Measurements from ENCODE around the gene CD68. TPM values are rescaled to one million over a fixed set of nuclear protein-coding genes. Genes with fewer than 3 reads are reported as not detected.

Gene CD68
- polyA plus RNA-seq, 3 donors = 642 to 884 (median 744) TPM

GRCh38 chr17:7557147-7557764 lies 22.2 kb upstream of the CD68 start:
- WGBS (ENCODE audit: insufficient coverage) = 82% methylated on average over 17 of the region's 19 CpGs
- peak overlapping the region; percentile 85 to 98 (median 95) for H3K27ac Mint-ChIP-seq

More at GRCh38 chr17:7557147-7557764, 22.2 kb upstream of the CD68 start:
- H4K20me1 ChIP-seq (ENCODE audit: insufficient read depth, low read length) = peaks cover 18% of the 10 kb centered on the region
- intact Hi-C loops (cut with micrococcal nuclease) = no loop called here
- peaks cover 51% of the 10 kb centered on the region for H3K79me2 ChIP-seq (ENCODE audit: insufficient read depth, low read length)
- no peak overlapping the region for H2AFZ ChIP-seq (ENCODE audit: insufficient read depth, low read depth, low read length, poor library complexity, severe bottlenecking)
- peak overlapping the region; percentile 72 for H3K9ac ChIP-seq (ENCODE audit: insufficient read depth, low read length, poor library complexity, severe bottlenecking)
- no peaks in the 10 kb centered on the region for H3K27me3 ChIP-seq (ENCODE audit: control insufficient read depth in 2 of 2, insufficient read depth in 2 of 2, low read length in 2 of 2)
- H3K27ac ChIP-seq (ENCODE audit: low read depth in 1 of 2, low read length in 2 of 2) = peak overlapping the region; percentile 90 to 92
- H3K9me3 Mint-ChIP-seq = peaks cover 0 to 3% (median 0%) of the 10 kb centered on the region in 7 donors
- no peak for TF ChIP-seq CTCF (IDR thresholded peaks at IDR 0.05)
- peaks cover 74% of the 10 kb centered on the region for H3K4me1 Mint-ChIP-seq
- peak overlapping the region; percentile 90 for H3K4me2 ChIP-seq (replicated peaks; ENCODE audit: extremely low read depth, low read length, poor library complexity, severe bottlenecking)
- no peak overlapping the region for H3K4me3 Mint-ChIP-seq
- peaks cover 4 to 11% of the 10 kb centered on the region in 2 donors for H3K36me3 ChIP-seq (replicated peaks in 1 of 2; ENCODE audit: control insufficient read depth in 1 of 2, insufficient read depth in 2 of 2, low read length in 2 of 2)
- peaks cover 0 to 8% (median 7%) of the 10 kb centered on the region in 3 donors for H3K27me3 Mint-ChIP-seq (ENCODE audit: low read depth in 3 of 3)
- no peak for DNase-seq
- peaks cover 78 to 85% of the 10 kb centered on the region in 2 donors for H3K4me1 ChIP-seq (ENCODE audit: control insufficient read depth in 1 of 2, insufficient read depth in 2 of 2, low read length in 2 of 2)
- peak overlapping the region in 1 of 3 experiments; percentile 91 for H3K4me3 ChIP-seq (replicated peaks in 1 of 3; ENCODE audit: low read depth in 2 of 3, low read length in 3 of 3)
- H3K9me3 ChIP-seq (replicated peaks in 1 of 2; ENCODE audit: control insufficient read depth in 1 of 2, insufficient read depth in 1 of 2, low read length in 2 of 2) = no peaks in the 10 kb centered on the region
- H3K36me3 Mint-ChIP-seq = peaks cover 35 to 44% of the 10 kb centered on the region in 2 donors

Data from CD14-positive monocyte (primary cell).